GM06990 (cell line): ENCODE measurements around the gene RBM33.

Experiments used
- DNase-seq: peaks from one replicate; pipeline ENCODE4 v3.0.0-alpha.2; 2011; ENCODE audit not compliant: insufficient read length; ENCODE audit errors: extremely low read depth
- H3K27me3 ChIP-seq: replicated peaks from 2 replicates; pipeline ENCODE4 v1.6.0; 2011; ENCODE audit warnings: low read length; ENCODE audit not compliant: control insufficient read depth, insufficient read depth
- H3K36me3 ChIP-seq: 2 replicates; pipeline ENCODE4 v1.5.1; 2011; ENCODE audit warnings: low read length; ENCODE audit not compliant: control insufficient read depth, insufficient read depth
- H3K4me3 ChIP-seq: replicated peaks from 2 replicates; pipeline ENCODE4 v1.5.1; 2011; ENCODE audit warnings: low read depth, mild to moderate bottlenecking, control low read depth, low read length
- CTCF ChIP-seq: IDR thresholded peaks from 2 replicates; pipeline ENCODE4 v1.5.1; 2011; ENCODE audit warnings: low read length, control low read depth, mild to moderate bottlenecking, inconsistent platforms; ENCODE audit not compliant: insufficient read depth, poor library complexity, severe bottlenecking

RBM33 gene

GRCh38 chr7:155824227-155824886 is 179.9 kb downstream of the RBM33 start:
- no peak for DNase-seq
- TF ChIP-seq CTCF, result no peak
- Histone ChIP-seq H3K4me3 (no peak overlapping the region), H3K36me3 (no peaks in the 10 kb centered on the region), H3K27me3 (no peaks in the 10 kb centered on the region; the same call in 1 of the 2 replicates)

GRCh38 chr7:155825336-155825735 is 180.9 kb downstream of the RBM33 start:
- TF ChIP-seq CTCF, result no peak
- Histone ChIP-seq H3K27me3 (no peaks in the 10 kb centered on the region; the same call in 1 of the 2 replicates), H3K36me3 (no peaks in the 10 kb centered on the region), H3K4me3 (no peak overlapping the region)
- DNase-seq, result no peak

GRCh38 chr7:155829796-155830470 is 185.5 kb downstream of the RBM33 start:
- H3K4me3 ChIP-seq, result no peak overlapping the region
- H3K36me3 ChIP-seq, result no peaks in the 10 kb centered on the region
- no peak for TF ChIP-seq CTCF
- no peak for DNase-seq
- no peaks in the 10 kb centered on the region; the same call in 1 of the 2 replicates for H3K27me3 ChIP-seq
